Measurements from ENCODE around the gene AP5Z1. TPM values are rescaled to one million over a fixed set of nuclear protein-coding genes. Genes with fewer than 3 reads are reported as not detected.

The AP5Z1 gene
- total RNA-seq, 1 donor from 2014 or later: 12.3 TPM

Small RNAs within 50 kb of the gene (small RNA-seq; reads per million reads assigned to genes)
- gene MIR4656 (ENCODE audit: low replicate concordance): not detected
- gene RF00019 (ENCODE audit: low replicate concordance): not detected

Other genes starting within 250 kb of the AP5Z1 start
- 17.2 TPM for gene FOXK1, start 93.3 kb upstream of the AP5Z1 start, total RNA-seq
- gene PAPOLB, start 86.4 kb downstream of the AP5Z1 start, total RNA-seq: 0.30 TPM
- gene RADIL, start 108.1 kb downstream of the AP5Z1 start, total RNA-seq: 2.2 TPM
- gene MMD2, start 183.6 kb downstream of the AP5Z1 start, total RNA-seq: not detected